K562 (cell line): Measurements from ENCODE around the gene VPS9D1. TPM values are rescaled to one million over a fixed set of nuclear protein-coding genes. Genes with fewer than 3 reads are reported as not detected.
A peak's percentile ranks its signal among the peaks of the same experiment; 100 is the strongest.

Experiments
- ARID4B ChIP-seq: sonication (generic); formaldehyde crosslinking; IDR thresholded peaks from 2 replicates; pipeline ENCODE4 v1.8.0; 2022; ENCODE audit warnings: mild to moderate bottlenecking, missing genetic modification reagents
- BRD4 ChIP-seq: fragments of 200-600 bp; sonication (generic); IDR thresholded peaks from 2 replicates; pipeline ENCODE4 v1.6.1; 2017; ENCODE audit warnings: inconsistent platforms
- CREM ChIP-seq: IDR thresholded peaks from 2 replicates; pipeline ENCODE4 v1.6.1; 2014; ENCODE audit warnings: antibody characterized with exemption, low read depth
- ELF2 ChIP-seq: fragments of 250-450 bp; sonication (Bioruptor Pico); IDR thresholded peaks from 2 replicates; pipeline ENCODE4 v1.5.0; 2021; ENCODE audit warnings: mild to moderate bottlenecking
- FIP1L1 ChIP-seq: fragments of 200-400 bp; formaldehyde crosslinking; IDR thresholded peaks from 2 replicates; pipeline ENCODE4 v1.6.1; 2018; ENCODE audit warnings: mild to moderate bottlenecking, low read depth, low read length; ENCODE audit not compliant: poor library complexity, severe bottlenecking
- FOSL1 ChIP-seq: fragments of 200-800 bp; sonication (Bioruptor generic); conservative IDR thresholded peaks from 2 replicates; pipeline ENCODE4 v1.6.1; 2016; ENCODE audit warnings: missing genetic modification characterization, missing compliant biosample characterization
- GTF2E2 ChIP-seq: fragments of 200-800 bp; sonication (Bioruptor generic); IDR thresholded peaks from 2 replicates; pipeline ENCODE4 v1.6.1; 2016; ENCODE audit warnings: missing genetic modification characterization, missing compliant biosample characterization
- HMBOX1 ChIP-seq: sonication (generic); IDR thresholded peaks from 2 replicates; pipeline ENCODE4 v1.6.1; 2016
- MLX ChIP-seq, 2 experiments: fragments of 450-650 bp in 1 of 2; sonication (generic) in 1 of 2; formaldehyde crosslinking; conservative IDR thresholded peaks; 2 replicates each; pipeline versions ENCODE4 v1.4.0 to v1.8.1; 2020 to 2022; ENCODE audit warnings: mild to moderate bottlenecking in 1 of 2, missing genetic modification reagents in 1 of 2
- NFE2L1 ChIP-seq: fragments of 450-650 bp; IDR thresholded peaks from 2 replicates; pipeline ENCODE4 v1.6.1; 2016; ENCODE audit warnings: missing genetic modification characterization, low read depth, mild to moderate bottlenecking, missing compliant biosample characterization, moderate library complexity, borderline replicate concordance
- NFYB ChIP-seq: IDR thresholded peaks from 2 replicates; pipeline ENCODE4 v1.6.1; 2011; ENCODE audit warnings: mild to moderate bottlenecking, moderate library complexity; ENCODE audit not compliant: insufficient read length; ENCODE audit errors: extremely low read depth
- PML ChIP-seq: IDR thresholded peaks from 2 replicates; pipeline ENCODE4 v1.6.1; 2012; ENCODE audit warnings: low read length, inconsistent platforms
- RBFOX2 ChIP-seq: fragments of 200-400 bp; formaldehyde crosslinking; IDR thresholded peaks from 2 replicates; pipeline ENCODE4 v1.6.1; 2017; ENCODE audit warnings: low read depth, mild to moderate bottlenecking, low read length, moderate library complexity
- RBM17 ChIP-seq: fragments of 200-400 bp; formaldehyde crosslinking; IDR thresholded peaks from 2 replicates; pipeline ENCODE4 v1.6.1; 2017; ENCODE audit warnings: low read depth, mild to moderate bottlenecking, low read length, borderline replicate concordance
- STAT5A ChIP-seq: IDR thresholded peaks from 2 replicates; pipeline ENCODE4 v1.6.1; 2012; ENCODE audit warnings: low read length, inconsistent platforms, borderline replicate concordance
- ZBTB34 ChIP-seq: fragments of 250-450 bp; sonication (Bioruptor Pico); IDR thresholded peaks from 2 replicates; pipeline ENCODE4 v1.8.0; 2021; ENCODE audit warnings: mild to moderate bottlenecking, moderate library complexity
- ZNF121 ChIP-seq: sonication (generic); formaldehyde crosslinking; conservative IDR thresholded peaks from 2 replicates; pipeline ENCODE4 v1.8.0; 2022; ENCODE audit warnings: missing genetic modification reagents
- ZNF589 ChIP-seq: fragments of 200-800 bp; sonication (Bioruptor generic); IDR thresholded peaks from 2 replicates; pipeline ENCODE4 v1.6.1; 2016; ENCODE audit warnings: low read depth, missing genetic modification characterization, missing compliant biosample characterization
- polyA plus RNA-seq, 8 experiments: library from polyadenylated mRNA; depleted of rRNA in 4 of 8; stranded (reverse) in 5 of 8; unstranded in 3 of 8; fragments of >200 nt; fragmentation: Nextera tagmentation in 2 of 8; fragmentation: Illumina TruSeq in 1 of 8; extraction: Ambion mirVana in 2 of 8; extraction: Trizol in 1 of 8; gene quantifications; 2 replicates each; pipeline versions ENCODE4 v1.2.1 to v1.2.3, GENCODE V29; 2011 to 2014; ENCODE audit warnings: inconsistent platforms in 1 of 8, missing spikeins in 1 of 8
- total RNA-seq, 7 experiments: library from RNA; depleted of rRNA in 6 of 7; stranded (reverse); fragments of >200 nt in 6 of 7; fragmentation: Illumina TruSeq in 2 of 7; extraction: Trizol in 2 of 7; gene quantifications; 2 replicates each; pipeline versions ENCODE4 v1.2.1 to v1.2.3, GENCODE V29; 2011 to 2021; ENCODE audit warnings: low replicate concordance in 1 of 7
- TF ChIP-seq, protein P1 (sequence below): sonication (generic); formaldehyde crosslinking; IDR thresholded peaks from 2 replicates; pipeline ENCODE4 v1.5.0; 2020; ENCODE audit warnings: missing genetic modification reagents

The VPS9D1 gene
- total and polyA plus RNA-seq, 9 of the 15 experiments (the other 6 are each of a cell fraction or from before 2014, with no cell fraction given), result 0.33 to 3.1 (median 1.1) TPM

- TF ChIP-seq ARID4B (CRISPR knock-in tag), result no peak
- TF ChIP-seq, protein P1, sequence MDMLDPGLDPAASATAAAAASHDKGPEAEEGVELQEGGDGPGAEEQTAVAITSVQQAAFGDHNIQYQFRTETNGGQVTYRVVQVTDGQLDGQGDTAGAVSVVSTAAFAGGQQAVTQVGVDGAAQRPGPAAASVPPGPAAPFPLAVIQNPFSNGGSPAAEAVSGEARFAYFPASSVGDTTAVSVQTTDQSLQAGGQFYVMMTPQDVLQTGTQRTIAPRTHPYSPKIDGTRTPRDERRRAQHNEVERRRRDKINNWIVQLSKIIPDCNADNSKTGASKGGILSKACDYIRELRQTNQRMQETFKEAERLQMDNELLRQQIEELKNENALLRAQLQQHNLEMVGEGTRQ, result no peak
- no peak for TF ChIP-seq NFYB
- no peak for TF ChIP-seq RBM17
- TF ChIP-seq NFE2L1 (tag), result no peak
- no peak for TF ChIP-seq STAT5A
- peak; percentile 27 for TF ChIP-seq FIP1L1
- TF ChIP-seq ZNF121 (CRISPR knock-in tag), result no peak
- no peak for TF ChIP-seq MLX (CRISPR knock-in tag; conservative IDR thresholded peaks at IDR 0.05)
- no peak for TF ChIP-seq HMBOX1
- no peak for TF ChIP-seq GTF2E2 (tag)
- TF ChIP-seq CREM, result no peak
- TF ChIP-seq RBFOX2, result peak; percentile 73
- TF ChIP-seq FOSL1 (tag), result no peak
- TF ChIP-seq ELF2 (CRISPR knock-in tag), result no peak
- TF ChIP-seq BRD4, result no peak
- peak; percentile 13; the same call in 1 of the 2 replicates for TF ChIP-seq PML
- no peak for TF ChIP-seq ZBTB34 (CRISPR knock-in tag)
- TF ChIP-seq ZNF589 (CRISPR knock-in tag), result no peak
These were observed 17.3 kb upstream of the VPS9D1 start (continued) for GRCh38 chr16:89738072-89738377.
